Mammary epithelial cell (primary cell): ENCODE results near the gene PTPN23.
"Not testable (repeated sequence)": the region's sequence is repeated elsewhere in the genome, so short reads cannot be mapped to it uniquely, and the experiment has no call there.

Experiments
- CTCF ChIP-seq, 2 donors: IDR thresholded peaks in 1 of 2; conservative IDR thresholded peaks in 1 of 2; 2 replicates each; pipeline ENCODE4 v1.5.1; 2011 to 2012; ENCODE audit warnings: inconsistent platforms in 2 of 2, low read length in 2 of 2, mild to moderate bottlenecking in 2 of 2, control low read depth in 1 of 2, low read depth in 1 of 2; ENCODE audit not compliant: insufficient read depth in 1 of 2; ENCODE audit errors: extremely low read depth in 1 of 2
- EZH2 ChIP-seq: IDR thresholded peaks from 2 replicates; pipeline ENCODE4 v1.6.1; 2012; ENCODE audit warnings: low read length, inconsistent platforms, borderline replicate concordance

- TF ChIP-seq EZH2; CTCF (conservative IDR thresholded peaks at IDR 0.05 in 1 of 2, IDR thresholded peaks at IDR 0.05 in 1 of 2; ENCODE audit: extremely low read depth in 1 of 2, insufficient read depth in 1 of 2, low read depth in 1 of 2, low read length in 2 of 2): not testable (repeated sequence)
These were observed 78.8 kb downstream of the PTPN23 start for GRCh38 chr3:47459534-47460085.
